Measurements from ENCODE around the gene SLC25A23.

SLC25A23 gene

DNA sequence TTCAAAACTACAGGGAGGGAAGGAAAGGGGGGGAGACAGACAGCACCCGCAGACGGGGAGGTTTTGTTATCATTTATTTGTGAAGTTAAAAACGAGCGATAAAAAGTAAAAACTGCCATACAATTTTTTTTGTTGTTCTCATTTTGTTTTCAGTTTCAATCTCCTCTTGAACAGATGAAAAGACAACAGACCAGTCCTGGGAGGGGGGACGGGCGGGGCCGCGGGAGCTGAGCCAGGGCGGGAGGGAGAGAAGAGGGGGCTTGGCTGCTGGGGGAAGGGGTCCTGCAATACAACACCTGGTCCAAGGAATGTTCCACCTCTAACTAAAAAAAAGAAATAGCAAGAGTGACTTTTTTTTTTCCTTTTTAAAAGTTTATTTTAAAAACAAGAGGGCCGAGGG is 46.3 kb downstream of the SLC25A23 start:
- no peak overlapping the region for H3K9ac ChIP-seq (ENCODE audit: low read depth, low read length, poor library complexity, severe bottlenecking)
- H3K9me2 ChIP-seq (replicated peaks; ENCODE audit: low read depth, low read length): no peaks in the 10 kb centered on the region
- no peaks in the 10 kb centered on the region for H3K4me1 ChIP-seq (ENCODE audit: insufficient read depth, low read length, poor library complexity, severe bottlenecking)
- no peaks in the 10 kb centered on the region for H3F3A ChIP-seq (ENCODE audit: low read depth)
- H3K4me2 ChIP-seq (ENCODE audit: low read depth, low read length, poor library complexity, severe bottlenecking): no peak overlapping the region
- peaks cover 39% of the 10 kb centered on the region for H4K20me1 ChIP-seq (ENCODE audit: insufficient read depth, low read length, poor library complexity, severe bottlenecking)
- no peak for TF ChIP-seq EZH2phosphoT487 (IDR thresholded peaks at IDR 0.05; ENCODE audit: borderline replicate concordance)
- TF ChIP-seq, protein P1, sequence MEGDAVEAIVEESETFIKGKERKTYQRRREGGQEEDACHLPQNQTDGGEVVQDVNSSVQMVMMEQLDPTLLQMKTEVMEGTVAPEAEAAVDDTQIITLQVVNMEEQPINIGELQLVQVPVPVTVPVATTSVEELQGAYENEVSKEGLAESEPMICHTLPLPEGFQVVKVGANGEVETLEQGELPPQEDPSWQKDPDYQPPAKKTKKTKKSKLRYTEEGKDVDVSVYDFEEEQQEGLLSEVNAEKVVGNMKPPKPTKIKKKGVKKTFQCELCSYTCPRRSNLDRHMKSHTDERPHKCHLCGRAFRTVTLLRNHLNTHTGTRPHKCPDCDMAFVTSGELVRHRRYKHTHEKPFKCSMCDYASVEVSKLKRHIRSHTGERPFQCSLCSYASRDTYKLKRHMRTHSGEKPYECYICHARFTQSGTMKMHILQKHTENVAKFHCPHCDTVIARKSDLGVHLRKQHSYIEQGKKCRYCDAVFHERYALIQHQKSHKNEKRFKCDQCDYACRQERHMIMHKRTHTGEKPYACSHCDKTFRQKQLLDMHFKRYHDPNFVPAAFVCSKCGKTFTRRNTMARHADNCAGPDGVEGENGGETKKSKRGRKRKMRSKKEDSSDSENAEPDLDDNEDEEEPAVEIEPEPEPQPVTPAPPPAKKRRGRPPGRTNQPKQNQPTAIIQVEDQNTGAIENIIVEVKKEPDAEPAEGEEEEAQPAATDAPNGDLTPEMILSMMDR (conservative IDR thresholded peaks at IDR 0.05; ENCODE audit: low read length): no peak
- no peaks in the 10 kb centered on the region for H3K9me3 ChIP-seq (ENCODE audit: insufficient read depth, low read depth, low read length)
- H3K27me3 ChIP-seq (ENCODE audit: insufficient read depth, low read length, poor library complexity, severe bottlenecking): no peaks in the 10 kb centered on the region
- no peak overlapping the region for H2AFZ ChIP-seq (ENCODE audit: low read length)
- H3K36me3 ChIP-seq (ENCODE audit: insufficient read depth, low read length): peaks cover 53% of the 10 kb centered on the region
- peaks cover 11% of the 10 kb centered on the region; the same call in 1 of the 2 replicates for H3K79me2 ChIP-seq (ENCODE audit: insufficient read depth, low read length)
- no peak overlapping the region for H3K4me3 ChIP-seq (ENCODE audit: low read length, poor library complexity, severe bottlenecking)

DNA sequence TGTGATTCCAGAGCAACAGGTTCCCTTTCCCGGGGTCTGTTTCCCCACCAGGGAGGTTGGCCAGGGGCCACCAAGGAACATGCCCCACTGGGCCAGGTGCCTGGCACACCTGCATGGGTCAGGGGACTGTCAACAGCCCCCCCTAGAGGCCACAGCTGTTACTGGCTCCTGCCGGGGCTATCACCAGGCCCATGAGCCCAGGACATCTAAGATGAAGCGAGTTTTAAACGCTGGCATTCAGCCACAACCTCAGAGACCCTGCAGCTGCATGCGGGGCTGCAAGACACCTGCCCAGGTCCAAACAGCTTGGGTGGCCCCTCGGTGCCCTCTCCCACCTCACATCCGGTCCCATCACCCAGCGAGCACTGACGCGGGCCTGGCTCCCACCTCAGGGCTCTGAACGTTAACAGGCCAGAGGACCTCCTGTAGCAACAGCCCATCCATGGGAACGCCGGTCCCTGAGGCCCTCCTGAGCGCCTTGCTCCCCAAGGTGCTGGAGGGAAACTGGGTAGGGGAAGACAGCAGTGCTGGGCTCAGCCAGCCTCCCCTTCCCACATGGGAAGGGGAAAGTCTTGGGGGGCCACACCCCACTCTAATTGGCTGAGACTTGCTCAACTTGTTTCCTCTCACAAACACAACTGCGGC is 47.0 kb downstream of the SLC25A23 start:
- Histone ChIP-seq H3K79me2 (ENCODE audit: insufficient read depth, low read length) (peaks cover 3% of the 10 kb centered on the region; the same call in 1 of the 2 replicates), H3F3A (ENCODE audit: low read depth) (no peaks in the 10 kb centered on the region), H3K27me3 (ENCODE audit: insufficient read depth, low read length, poor library complexity, severe bottlenecking) (no peaks in the 10 kb centered on the region), H4K20me1 (ENCODE audit: insufficient read depth, low read length, poor library complexity, severe bottlenecking) (peaks cover 32% of the 10 kb centered on the region), H2AFZ (ENCODE audit: low read length) (no peak overlapping the region), H3K9me3 (ENCODE audit: insufficient read depth, low read depth, low read length) (no peaks in the 10 kb centered on the region), H3K4me2 (ENCODE audit: low read depth, low read length, poor library complexity, severe bottlenecking) (no peak overlapping the region), H3K4me3 (ENCODE audit: low read length, poor library complexity, severe bottlenecking) (no peak overlapping the region), H3K9ac (ENCODE audit: low read depth, low read length, poor library complexity, severe bottlenecking) (no peak overlapping the region), H3K4me1 (ENCODE audit: insufficient read depth, low read length, poor library complexity, severe bottlenecking) (no peaks in the 10 kb centered on the region), H3K9me2 (replicated peaks; ENCODE audit: low read depth, low read length) (no peaks in the 10 kb centered on the region), H3K36me3 (ENCODE audit: insufficient read depth, low read length) (peaks cover 46% of the 10 kb centered on the region; the same call in 1 of the 2 replicates)
- no peak for TF ChIP-seq EZH2phosphoT487 (IDR thresholded peaks at IDR 0.05; ENCODE audit: borderline replicate concordance)
- TF ChIP-seq, protein P1 (conservative IDR thresholded peaks at IDR 0.05; ENCODE audit: low read length): peak; percentile 84

DNA sequence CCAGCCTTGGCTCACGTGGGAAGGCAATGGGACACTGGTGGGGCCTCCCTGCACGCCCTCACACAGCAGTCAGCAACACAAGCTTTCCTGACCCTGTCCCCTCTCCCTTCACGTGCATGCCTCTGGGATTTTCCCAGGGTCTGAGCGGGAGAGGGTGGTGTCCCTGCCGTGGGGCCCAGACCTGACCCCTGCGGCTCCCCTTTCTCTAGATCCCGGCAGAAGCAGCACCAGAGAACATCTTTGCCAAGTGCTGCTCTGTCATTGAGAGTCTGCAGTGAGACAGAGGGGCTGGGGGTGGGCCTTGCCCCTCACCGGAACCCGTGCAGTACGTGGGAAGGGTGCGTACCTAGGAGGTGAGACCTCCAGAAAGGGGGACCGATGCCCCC is 47.5 kb downstream of the SLC25A23 start:
- Histone ChIP-seq H3K36me3 (ENCODE audit: insufficient read depth, low read length) (peaks cover 41% of the 10 kb centered on the region; the same call in 1 of the 2 replicates), H4K20me1 (ENCODE audit: insufficient read depth, low read length, poor library complexity, severe bottlenecking) (peaks cover 27% of the 10 kb centered on the region), H3K4me2 (ENCODE audit: low read depth, low read length, poor library complexity, severe bottlenecking) (no peak overlapping the region)

More for the DNA sequence above, 47.5 kb downstream of the SLC25A23 start:
- Histone ChIP-seq H3F3A (ENCODE audit: low read depth) (no peaks in the 10 kb centered on the region), H3K9ac (ENCODE audit: low read depth, low read length, poor library complexity, severe bottlenecking) (no peak overlapping the region), H3K27me3 (ENCODE audit: insufficient read depth, low read length, poor library complexity, severe bottlenecking) (no peaks in the 10 kb centered on the region), H2AFZ (ENCODE audit: low read length) (no peak overlapping the region), H3K4me3 (ENCODE audit: low read length, poor library complexity, severe bottlenecking) (no peak overlapping the region), H3K9me2 (replicated peaks; ENCODE audit: low read depth, low read length) (no peaks in the 10 kb centered on the region), H3K9me3 (ENCODE audit: insufficient read depth, low read depth, low read length) (no peaks in the 10 kb centered on the region), H3K79me2 (ENCODE audit: insufficient read depth, low read length) (no peaks in the 10 kb centered on the region), H3K4me1 (ENCODE audit: insufficient read depth, low read length, poor library complexity, severe bottlenecking) (no peaks in the 10 kb centered on the region)
- TF ChIP-seq EZH2phosphoT487 (IDR thresholded peaks at IDR 0.05; ENCODE audit: borderline replicate concordance): no peak
- TF ChIP-seq, protein P1 (conservative IDR thresholded peaks at IDR 0.05; ENCODE audit: low read length): no peak
